CD1c-positive myeloid dendritic cell (primary cell): ENCODE measurements around the gene UBLCP1.
"Not testable (repeated sequence)": the region's sequence is repeated elsewhere in the genome, so short reads cannot be mapped to it uniquely, and the experiment has no call there.

Source experiments
- DNase-seq: peaks from one replicate; pipeline ENCODE4 v3.0.0-alpha.2; 2016; ENCODE audit errors: extremely low spot score

The UBLCP1 gene

GRCh38 chr5:159262859-159263568 is at the start of gene UBLCP1:
UBLCP1 (plus strand) TSS chr5:159263290; CDS start chr5:159268916, 5,626 bp downstream.
- peak; percentile 91 for DNase-seq

- DNase-seq, result no peak
Observed at GRCh38 chr5:159214486-159215271, 48.4 kb upstream of the UBLCP1 start.

GRCh38 chr5:159215886-159216285 is 47.2 kb upstream of the UBLCP1 start:
- DNase-seq, result no peak

GRCh38 chr5:159216454-159216853 is 46.6 kb upstream of the UBLCP1 start:
- DNase-seq, result no peak

GRCh38 chr5:159217236-159217635 is 45.9 kb upstream of the UBLCP1 start:
- no peak for DNase-seq

- DNase-seq, result no peak
Observed at GRCh38 chr5:159218595-159219023, 44.5 kb upstream of the UBLCP1 start.

GRCh38 chr5:159220206-159220605 is 42.9 kb upstream of the UBLCP1 start:
- no peak for DNase-seq

GRCh38 chr5:159223469-159223868 is 39.6 kb upstream of the UBLCP1 start:
- no peak for DNase-seq

- no peak for DNase-seq
Observed at GRCh38 chr5:159224471-159224870, 38.6 kb upstream of the UBLCP1 start.

- no peak for DNase-seq
Observed at GRCh38 chr5:159226451-159226850, 36.6 kb upstream of the UBLCP1 start.

GRCh38 chr5:159227452-159227851 is 35.6 kb upstream of the UBLCP1 start:
- DNase-seq, result no peak

GRCh38 chr5:159228097-159228496 is 35.0 kb upstream of the UBLCP1 start:
- DNase-seq, result not testable (repeated sequence)

GRCh38 chr5:159230657-159231056 is 32.4 kb upstream of the UBLCP1 start:
- DNase-seq, result no peak

- no peak for DNase-seq
Observed at GRCh38 chr5:159231167-159231566, 31.9 kb upstream of the UBLCP1 start.

- not testable (repeated sequence) for DNase-seq
Observed at GRCh38 chr5:159235871-159236520, 27.1 kb upstream of the UBLCP1 start.

- DNase-seq, result peak; percentile 10
Observed at GRCh38 chr5:159240301-159240870, 22.7 kb upstream of the UBLCP1 start.

GRCh38 chr5:159241946-159242552 is 21.0 kb upstream of the UBLCP1 start:
- no peak for DNase-seq

GRCh38 chr5:159242656-159243055 is 20.4 kb upstream of the UBLCP1 start:
- no peak for DNase-seq

GRCh38 chr5:159243385-159243784 is 19.7 kb upstream of the UBLCP1 start:
- DNase-seq, result no peak

- no peak for DNase-seq
Observed at GRCh38 chr5:159244163-159244562, 18.9 kb upstream of the UBLCP1 start.

- no peak for DNase-seq
Observed at GRCh38 chr5:159244890-159245289, 18.2 kb upstream of the UBLCP1 start.

- DNase-seq, result no peak
Observed at GRCh38 chr5:159249158-159249557, 13.9 kb upstream of the UBLCP1 start.
